GM12865 (cell line): ENCODE results near the gene METTL27.

Experiments
- DNase-seq: peaks from one replicate; pipeline ENCODE4 v3.0.0; 2010; ENCODE audit warnings: low read depth
- H3K4me3 ChIP-seq: 2 replicates; pipeline ENCODE4 v1.5.1; 2011; ENCODE audit warnings: mild to moderate bottlenecking, low read depth, low read length, control low read depth
- TF ChIP-seq, protein P1 (sequence below): IDR thresholded peaks from 2 replicates; pipeline ENCODE4 v1.5.1; 2011; ENCODE audit warnings: low read length, control low read depth, low read depth, inconsistent platforms; ENCODE audit not compliant: insufficient read depth; ENCODE audit errors: missing control alignments

Gene METTL27

GRCh38 chr7:73842067-73842976 is at the start of gene METTL27:
TSS of gene METTL27 (minus strand) at chr7:73842516. CDS start at chr7:73842140, 376 bp downstream.
- DNase-seq = peak; percentile 94
- TF ChIP-seq, protein P1, sequence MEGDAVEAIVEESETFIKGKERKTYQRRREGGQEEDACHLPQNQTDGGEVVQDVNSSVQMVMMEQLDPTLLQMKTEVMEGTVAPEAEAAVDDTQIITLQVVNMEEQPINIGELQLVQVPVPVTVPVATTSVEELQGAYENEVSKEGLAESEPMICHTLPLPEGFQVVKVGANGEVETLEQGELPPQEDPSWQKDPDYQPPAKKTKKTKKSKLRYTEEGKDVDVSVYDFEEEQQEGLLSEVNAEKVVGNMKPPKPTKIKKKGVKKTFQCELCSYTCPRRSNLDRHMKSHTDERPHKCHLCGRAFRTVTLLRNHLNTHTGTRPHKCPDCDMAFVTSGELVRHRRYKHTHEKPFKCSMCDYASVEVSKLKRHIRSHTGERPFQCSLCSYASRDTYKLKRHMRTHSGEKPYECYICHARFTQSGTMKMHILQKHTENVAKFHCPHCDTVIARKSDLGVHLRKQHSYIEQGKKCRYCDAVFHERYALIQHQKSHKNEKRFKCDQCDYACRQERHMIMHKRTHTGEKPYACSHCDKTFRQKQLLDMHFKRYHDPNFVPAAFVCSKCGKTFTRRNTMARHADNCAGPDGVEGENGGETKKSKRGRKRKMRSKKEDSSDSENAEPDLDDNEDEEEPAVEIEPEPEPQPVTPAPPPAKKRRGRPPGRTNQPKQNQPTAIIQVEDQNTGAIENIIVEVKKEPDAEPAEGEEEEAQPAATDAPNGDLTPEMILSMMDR = no peak
- H3K4me3 ChIP-seq = peak within 1 kb of the TSS; percentile 70

- H3K4me3 ChIP-seq = no peak overlapping the region
- TF ChIP-seq, protein P1 = no peak
- no peak for DNase-seq
These were observed 49.0 kb upstream of the METTL27 start for GRCh38 chr7:73891178-73891885.

GRCh38 chr7:73890555-73891147 is 48.3 kb upstream of the METTL27 start:
- TF ChIP-seq, protein P1 = no peak
- no peak for DNase-seq
- no peak overlapping the region for H3K4me3 ChIP-seq

GRCh38 chr7:73888959-73889358 is 46.6 kb upstream of the METTL27 start:
- H3K4me3 ChIP-seq = no peak overlapping the region
- no peak for DNase-seq
- TF ChIP-seq, protein P1 = no peak

GRCh38 chr7:73887762-73888161 is 45.4 kb upstream of the METTL27 start:
- no peak for DNase-seq
- TF ChIP-seq, protein P1 = no peak
- no peak overlapping the region for H3K4me3 ChIP-seq

GRCh38 chr7:73885975-73886798 is 43.9 kb upstream of the METTL27 start:
- H3K4me3 ChIP-seq = no peak overlapping the region
- no peak for DNase-seq

More at GRCh38 chr7:73885975-73886798, 43.9 kb upstream of the METTL27 start:
- TF ChIP-seq, protein P1 = no peak
